Measurements from ENCODE around the gene CREB5.

DNA sequence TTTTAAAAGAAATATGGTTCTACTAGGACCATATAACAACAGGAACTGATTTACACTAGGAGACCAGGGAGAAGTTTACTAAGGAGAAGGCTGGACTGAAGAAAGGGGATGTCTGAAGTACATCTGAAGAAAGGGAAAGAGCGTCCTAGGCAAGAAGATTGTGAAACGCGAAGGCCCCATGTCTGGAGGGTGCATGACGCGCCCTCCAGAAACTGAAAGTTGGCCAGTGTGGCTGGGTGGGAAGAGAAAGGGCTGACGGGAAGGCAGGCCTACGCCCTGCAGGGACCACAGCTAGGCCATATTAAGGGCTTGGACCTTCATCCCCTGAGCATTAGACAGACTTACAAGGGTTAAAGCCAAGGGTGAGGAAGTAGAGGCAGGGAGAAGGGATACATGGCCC lies 387.8 kb downstream of the CREB5 start:
- TF ChIP-seq GATA3 (IDR thresholded peaks at IDR 0.05; ENCODE audit: low read depth, low read length) (no peak), GATA2 (IDR thresholded peaks at IDR 0.05; ENCODE audit: low read depth, low read length) (no peak)

Measured in SH-SY5Y (cell line).